ENCODE data around the gene SLIT3. TPM values are rescaled to one million over a fixed set of nuclear protein-coding genes. Genes with fewer than 3 reads are reported as not detected.

Gene SLIT3
- total RNA-seq, 1 donor from 2014 or later: 3.1 TPM

DNA sequence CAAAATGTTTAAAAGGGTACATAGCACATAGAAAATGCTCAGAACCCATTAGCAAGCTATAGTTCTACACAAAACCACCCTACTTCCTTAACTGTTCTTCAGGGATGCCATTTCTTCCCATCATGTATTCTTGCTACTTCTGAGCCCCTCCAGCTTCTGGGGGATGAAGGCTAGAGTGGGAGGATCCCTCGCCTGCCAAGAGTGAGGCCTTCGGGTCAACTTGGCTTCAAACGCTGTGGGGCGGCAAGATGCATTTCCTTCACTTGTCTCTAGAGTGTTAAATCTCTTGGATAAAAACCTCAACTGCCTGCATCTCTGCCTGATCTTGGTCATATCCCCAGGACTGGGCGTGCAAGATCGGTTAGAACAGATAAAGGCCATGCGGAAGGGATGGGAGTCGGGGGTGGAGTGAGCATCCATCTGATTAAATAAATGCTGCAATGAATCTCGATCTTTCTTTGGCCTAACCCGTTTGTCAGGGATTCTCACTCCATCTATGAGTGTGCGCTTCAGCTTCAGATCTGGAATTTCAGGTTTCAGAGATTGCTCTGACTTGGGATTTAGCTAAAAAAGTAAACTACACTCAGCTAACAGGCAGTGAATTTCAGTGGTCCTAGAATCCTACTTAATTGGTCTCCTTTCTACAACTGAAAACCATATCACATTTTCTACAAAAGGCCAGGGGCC lies 603.8 kb downstream of the SLIT3 start:
- no peak overlapping the region for H3K4me3 ChIP-seq (ENCODE audit: low read depth, low read length)
- TF ChIP-seq, protein P1, sequence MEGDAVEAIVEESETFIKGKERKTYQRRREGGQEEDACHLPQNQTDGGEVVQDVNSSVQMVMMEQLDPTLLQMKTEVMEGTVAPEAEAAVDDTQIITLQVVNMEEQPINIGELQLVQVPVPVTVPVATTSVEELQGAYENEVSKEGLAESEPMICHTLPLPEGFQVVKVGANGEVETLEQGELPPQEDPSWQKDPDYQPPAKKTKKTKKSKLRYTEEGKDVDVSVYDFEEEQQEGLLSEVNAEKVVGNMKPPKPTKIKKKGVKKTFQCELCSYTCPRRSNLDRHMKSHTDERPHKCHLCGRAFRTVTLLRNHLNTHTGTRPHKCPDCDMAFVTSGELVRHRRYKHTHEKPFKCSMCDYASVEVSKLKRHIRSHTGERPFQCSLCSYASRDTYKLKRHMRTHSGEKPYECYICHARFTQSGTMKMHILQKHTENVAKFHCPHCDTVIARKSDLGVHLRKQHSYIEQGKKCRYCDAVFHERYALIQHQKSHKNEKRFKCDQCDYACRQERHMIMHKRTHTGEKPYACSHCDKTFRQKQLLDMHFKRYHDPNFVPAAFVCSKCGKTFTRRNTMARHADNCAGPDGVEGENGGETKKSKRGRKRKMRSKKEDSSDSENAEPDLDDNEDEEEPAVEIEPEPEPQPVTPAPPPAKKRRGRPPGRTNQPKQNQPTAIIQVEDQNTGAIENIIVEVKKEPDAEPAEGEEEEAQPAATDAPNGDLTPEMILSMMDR (conservative IDR thresholded peaks at IDR 0.05; ENCODE audit: low read depth, low read length): no peak
- DNase-seq (ENCODE audit: low read depth): no peak

DNA sequence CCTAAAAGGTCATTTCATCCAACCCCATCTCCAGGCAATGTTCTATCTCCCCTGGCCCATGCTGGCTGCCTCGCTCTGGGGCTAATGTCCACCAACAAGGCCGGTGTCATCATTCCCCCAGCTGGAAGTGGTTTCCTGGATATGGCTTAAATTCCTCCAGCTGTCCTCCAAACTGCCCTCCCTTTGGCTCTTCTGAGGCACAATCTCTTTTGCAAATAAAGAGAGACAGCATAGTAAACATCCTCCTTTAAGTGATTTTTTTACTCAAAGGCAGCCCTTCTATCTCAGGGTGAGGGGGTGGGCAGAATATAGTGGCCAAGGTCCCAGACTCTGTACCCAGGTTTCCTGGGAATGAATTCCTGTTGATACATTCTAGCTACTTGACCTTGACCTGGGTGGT lies 604.3 kb downstream of the SLIT3 start:
- TF ChIP-seq, protein P1 (conservative IDR thresholded peaks at IDR 0.05; ENCODE audit: low read depth, low read length): no peak

DNA sequence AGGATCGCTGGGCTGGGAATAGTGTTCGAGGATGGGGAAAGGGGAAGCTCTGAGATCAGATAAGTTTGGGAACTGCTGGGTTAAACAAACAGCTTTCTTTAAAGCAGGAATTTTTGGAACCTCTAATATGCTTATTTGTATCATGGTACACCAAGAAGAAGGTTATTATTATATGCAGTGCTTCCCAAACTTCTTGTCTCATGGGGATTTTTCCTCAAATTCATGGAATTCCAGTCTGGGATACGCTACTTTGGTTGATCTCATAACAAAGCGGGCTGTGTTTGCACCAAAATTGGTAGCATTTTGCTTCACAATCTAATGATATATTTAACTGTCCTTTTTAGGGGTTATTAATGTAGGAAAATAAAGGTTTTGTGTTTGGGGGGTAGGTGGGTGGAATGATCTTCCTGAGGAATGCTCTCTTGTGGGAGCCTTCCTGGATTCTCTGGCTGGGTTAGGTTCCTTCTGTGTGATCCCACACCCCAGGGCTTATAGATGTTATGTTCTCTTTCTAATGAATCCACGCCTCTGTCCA lies 605.6 kb downstream of the SLIT3 start:
- H3K4me3 ChIP-seq (ENCODE audit: low read depth, low read length): no peak overlapping the region
- no peak for DNase-seq (ENCODE audit: low read depth)
- TF ChIP-seq, protein P1 (conservative IDR thresholded peaks at IDR 0.05; ENCODE audit: low read depth, low read length): no peak

More for the DNA sequence above, 604.3 kb downstream of the SLIT3 start:
- H3K4me3 ChIP-seq (ENCODE audit: low read depth, low read length): no peak overlapping the region
- no peak for DNase-seq (ENCODE audit: low read depth)

DNA sequence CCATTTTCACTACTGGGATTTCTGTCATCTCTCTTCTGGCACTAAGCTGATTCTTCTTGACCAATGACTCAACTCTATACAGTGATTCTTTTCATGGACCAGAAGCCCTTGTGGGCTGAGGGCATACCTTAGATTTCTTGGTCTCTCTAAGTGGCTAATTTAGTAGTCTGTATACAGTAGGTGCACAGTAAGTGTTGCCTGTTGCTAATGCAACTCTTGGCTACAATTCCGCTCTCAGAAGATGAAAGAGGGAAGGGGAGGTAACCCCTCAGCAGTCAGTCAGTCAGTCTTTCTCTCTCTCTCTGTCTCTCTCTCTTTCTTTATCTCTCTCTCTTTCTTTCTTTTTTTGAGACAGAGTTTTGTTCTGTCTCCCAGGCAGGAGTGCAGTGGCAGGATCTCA lies 606.6 kb downstream of the SLIT3 start:
- TF ChIP-seq, protein P1 (conservative IDR thresholded peaks at IDR 0.05; ENCODE audit: low read depth, low read length): no peak
- no peak overlapping the region for H3K4me3 ChIP-seq (ENCODE audit: low read depth, low read length)
- DNase-seq (ENCODE audit: low read depth): no peak

- TF ChIP-seq, protein P1 (conservative IDR thresholded peaks at IDR 0.05; ENCODE audit: low read depth, low read length): no peak
- H3K4me3 ChIP-seq (ENCODE audit: low read depth, low read length): no peak overlapping the region
- no peak for DNase-seq (ENCODE audit: low read depth)
Measured at GRCh38 chr5:168693883-168694282, 607.1 kb downstream of the SLIT3 start.

DNA sequence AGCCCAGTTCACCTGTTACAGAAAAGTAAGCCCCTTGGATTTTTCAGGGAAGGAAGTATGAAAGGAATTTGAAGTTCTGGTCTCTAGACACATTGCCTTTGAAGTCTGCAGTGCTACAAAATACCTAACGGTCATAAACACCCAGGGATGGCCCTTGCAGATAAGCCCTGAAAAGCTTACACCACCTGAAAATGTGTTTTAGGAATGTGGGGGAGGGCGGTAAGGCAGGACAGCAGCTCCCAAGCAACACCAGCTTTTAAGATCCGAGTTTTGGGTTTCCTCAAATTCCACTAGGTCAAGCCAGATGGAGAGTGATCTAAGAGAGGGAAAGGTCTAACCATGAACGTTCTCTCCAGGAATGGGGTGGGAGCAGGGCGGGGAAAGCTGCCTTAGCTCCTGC lies 607.6 kb downstream of the SLIT3 start:
- DNase-seq (ENCODE audit: low read depth): no peak
- no peak overlapping the region for H3K4me3 ChIP-seq (ENCODE audit: low read depth, low read length)
- TF ChIP-seq, protein P1 (conservative IDR thresholded peaks at IDR 0.05; ENCODE audit: low read depth, low read length): no peak

- H3K4me3 ChIP-seq (ENCODE audit: low read depth, low read length): no peak overlapping the region
- TF ChIP-seq, protein P1 (conservative IDR thresholded peaks at IDR 0.05; ENCODE audit: low read depth, low read length): no peak
- DNase-seq (ENCODE audit: low read depth): no peak
Measured at GRCh38 chr5:168691891-168692290, 609.0 kb downstream of the SLIT3 start.
